ENCODE data around the gene IDH3B. TPM values are rescaled to one million over a fixed set of nuclear protein-coding genes. Genes with fewer than 3 reads are reported as not detected.

IDH3B gene
- total RNA-seq, 1 experiment from 2014 or later: 146 TPM

DNA sequence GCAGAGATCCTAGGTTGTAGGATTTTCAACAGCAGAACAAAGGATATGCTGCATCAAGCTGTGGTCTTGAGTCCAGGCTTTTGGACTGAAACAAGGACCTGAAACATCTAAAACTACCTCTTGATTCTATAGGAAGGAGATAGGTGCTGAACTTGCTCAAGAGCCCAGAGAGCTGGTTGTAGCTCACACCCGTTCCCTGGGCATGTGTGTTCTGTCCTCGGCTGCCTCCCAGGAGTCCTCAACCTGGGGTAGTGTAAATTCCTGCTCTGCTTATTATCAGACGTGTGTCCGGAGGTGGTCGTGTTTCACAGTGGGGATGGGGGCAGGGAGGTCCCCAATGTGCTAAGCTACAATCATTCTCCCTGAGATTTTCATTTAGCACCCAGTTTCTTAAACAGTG is 6.8 kb downstream of the IDH3B start:
- no peak for DNase-seq (ENCODE audit: low spot score)

DNA sequence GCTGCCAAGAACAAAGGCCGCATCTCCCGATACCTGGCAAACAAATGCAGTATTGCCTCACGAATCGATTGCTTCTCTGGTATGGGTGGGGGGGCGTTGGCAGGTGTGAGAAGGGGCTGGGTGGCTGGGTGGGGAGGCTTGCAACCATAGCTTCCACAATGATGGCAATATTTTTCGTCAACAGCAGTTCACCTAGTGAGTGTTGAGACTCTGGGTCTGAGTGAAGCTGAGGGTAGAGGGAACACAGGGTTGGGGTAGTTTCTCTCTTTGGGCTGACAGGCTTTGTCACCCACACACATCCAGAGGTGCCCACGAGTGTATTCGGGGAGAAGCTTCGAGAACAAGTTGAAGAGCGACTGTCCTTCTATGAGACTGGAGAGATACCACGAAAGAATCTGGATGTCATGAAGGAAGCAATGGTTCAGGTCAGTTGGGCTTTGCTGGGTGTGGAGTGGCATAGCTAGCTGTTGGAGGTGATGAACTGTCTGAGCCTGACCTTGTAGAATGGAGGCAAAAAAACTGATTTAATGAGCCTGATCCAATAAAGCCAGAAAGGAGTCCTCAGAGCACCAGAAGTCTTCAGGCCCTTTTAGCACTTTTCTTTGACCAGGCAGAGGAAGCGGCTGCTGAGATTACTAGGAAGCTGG is 7.4 kb downstream of the IDH3B start:
- no peak for DNase-seq (ENCODE audit: low spot score)

DNA sequence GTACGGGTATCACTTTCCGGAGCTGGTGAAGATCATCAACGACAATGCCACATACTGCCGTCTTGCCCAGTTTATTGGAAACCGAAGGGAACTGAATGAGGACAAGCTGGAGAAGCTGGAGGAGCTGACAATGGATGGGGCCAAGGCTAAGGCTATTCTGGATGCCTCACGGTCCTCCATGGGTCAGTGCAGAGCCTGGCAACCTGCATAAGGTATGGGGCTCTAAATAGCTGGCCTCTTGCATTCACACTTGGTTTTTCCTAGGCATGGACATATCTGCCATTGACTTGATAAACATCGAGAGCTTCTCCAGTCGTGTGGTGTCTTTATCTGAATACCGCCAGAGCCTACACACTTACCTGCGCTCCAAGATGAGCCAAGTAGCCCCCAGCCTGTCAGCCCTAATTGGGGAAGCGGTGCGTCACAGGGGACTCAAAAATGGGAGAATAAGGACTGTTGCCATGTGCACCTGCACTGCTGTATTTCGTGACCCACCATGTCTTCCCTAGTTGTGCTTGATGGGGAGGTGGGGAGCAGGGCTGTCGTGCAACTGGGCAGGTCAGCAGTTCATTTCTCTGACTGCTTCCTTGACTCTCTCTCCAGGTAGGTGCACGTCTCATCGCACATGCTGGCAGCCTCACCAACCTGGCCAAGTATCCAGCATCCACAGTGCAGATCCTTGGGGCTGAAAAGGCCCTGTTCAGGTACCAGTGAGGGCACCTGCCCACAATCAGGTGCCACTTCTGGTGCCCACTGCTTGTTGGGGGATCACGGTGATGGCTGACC is 8.5 kb downstream of the IDH3B start:
- no peak for DNase-seq (ENCODE audit: low spot score)

DNA sequence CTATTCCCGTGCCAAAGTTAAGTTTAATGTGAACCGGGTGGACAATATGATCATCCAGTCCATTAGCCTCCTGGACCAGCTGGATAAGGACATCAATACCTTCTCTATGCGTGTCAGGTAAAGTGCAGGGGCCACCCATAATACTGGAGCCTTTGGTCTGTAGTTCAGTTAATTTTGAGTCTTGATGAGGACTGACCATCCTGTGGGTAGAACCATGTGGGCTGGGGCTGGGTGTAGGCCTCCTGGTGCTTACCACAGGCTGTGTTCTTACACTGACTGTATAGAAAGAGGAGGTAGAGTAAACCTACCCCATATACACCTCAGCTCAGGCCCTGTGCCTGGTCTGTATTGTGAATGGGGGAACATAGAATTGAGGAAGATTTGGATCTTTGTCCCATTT is 9.2 kb downstream of the IDH3B start:
- no peak for DNase-seq (ENCODE audit: low spot score)

- no peak for DNase-seq (ENCODE audit: low spot score)
Measured at GRCh38 chr20:2654384-2654822, 9.6 kb downstream of the IDH3B start.

- no peak for DNase-seq (ENCODE audit: low spot score)
Measured at GRCh38 chr20:2653556-2654383, 10.2 kb downstream of the IDH3B start.

GRCh38 chr20:2652724-2653555 is 11.1 kb downstream of the IDH3B start:
- DNase-seq (ENCODE audit: low spot score): peak; percentile 18

- peak; percentile 90 for DNase-seq (ENCODE audit: low spot score)
Measured at GRCh38 chr20:2651772-2652723, 12.0 kb downstream of the IDH3B start, which contains the start of gene NOP56. TSS of gene NOP56 (plus strand) at chr20:2652632. CDS start at chr20:2652661, 29 bp downstream.

DNA sequence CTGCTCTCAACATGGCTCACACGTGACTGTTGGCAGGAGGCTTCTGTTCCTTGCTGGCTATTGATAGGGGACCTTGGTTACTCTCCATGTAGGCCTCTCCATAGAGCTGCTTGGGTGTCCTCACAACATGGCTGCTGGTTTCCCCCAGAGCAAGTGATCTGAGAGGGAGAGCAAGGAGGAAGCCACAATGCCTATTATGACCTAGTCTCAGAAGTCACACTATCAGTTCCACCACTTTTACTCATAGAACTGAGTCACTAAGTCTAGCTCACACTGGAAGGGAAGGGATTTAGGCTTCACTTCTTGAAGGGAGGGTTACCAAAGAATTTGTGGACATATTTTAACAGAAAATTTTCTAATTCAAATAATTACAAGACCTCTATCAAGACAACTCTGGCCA is 20.3 kb downstream of the IDH3B start:
- no peak for DNase-seq (ENCODE audit: low spot score)

- DNase-seq (ENCODE audit: low spot score): no peak
Measured at GRCh38 chr20:2640899-2641298, 23.1 kb downstream of the IDH3B start.

GRCh38 chr20:2640260-2640659 is 23.8 kb downstream of the IDH3B start:
- DNase-seq (ENCODE audit: low spot score): no peak

DNA sequence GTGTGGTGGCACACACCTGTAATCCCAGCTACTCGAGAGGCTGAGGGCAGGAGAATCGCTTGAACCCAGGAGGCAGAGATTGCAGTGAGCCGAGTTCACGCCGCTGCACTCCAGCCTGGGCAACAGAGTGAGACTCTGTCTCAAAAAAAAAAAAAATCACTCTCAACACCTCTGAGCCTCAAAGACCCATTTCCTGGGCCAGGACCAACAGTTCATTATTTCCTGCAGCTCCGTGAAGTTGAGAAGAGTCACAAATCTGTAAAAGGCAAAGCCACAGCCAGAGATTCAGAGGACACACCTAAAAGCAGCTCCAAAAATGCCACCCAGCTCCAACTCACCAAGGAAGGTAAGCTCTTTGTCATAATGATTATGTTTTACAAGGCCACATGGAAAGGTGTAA is 26.8 kb downstream of the IDH3B start:
- DNase-seq (ENCODE audit: low spot score): no peak

DNA sequence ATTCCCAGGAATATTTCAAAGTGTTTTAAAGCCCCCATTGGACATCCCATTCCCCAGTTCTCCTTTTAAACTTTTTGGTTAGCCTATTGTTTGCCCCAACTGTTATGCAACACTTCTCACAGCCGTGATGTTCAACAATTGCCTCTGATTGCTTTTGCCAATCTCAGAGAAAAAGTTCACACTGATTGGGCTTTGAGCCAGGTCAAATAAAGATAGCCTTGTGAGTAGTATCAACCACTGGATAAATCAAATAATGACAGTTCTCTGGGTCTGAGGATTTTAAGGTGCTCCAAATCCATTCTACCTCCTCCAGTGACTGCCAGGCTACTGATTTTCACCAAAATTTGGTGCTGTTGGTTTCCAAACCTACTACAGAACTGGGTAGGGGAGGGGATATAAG is 30.6 kb downstream of the IDH3B start:
- no peak for DNase-seq (ENCODE audit: low spot score)

DNA sequence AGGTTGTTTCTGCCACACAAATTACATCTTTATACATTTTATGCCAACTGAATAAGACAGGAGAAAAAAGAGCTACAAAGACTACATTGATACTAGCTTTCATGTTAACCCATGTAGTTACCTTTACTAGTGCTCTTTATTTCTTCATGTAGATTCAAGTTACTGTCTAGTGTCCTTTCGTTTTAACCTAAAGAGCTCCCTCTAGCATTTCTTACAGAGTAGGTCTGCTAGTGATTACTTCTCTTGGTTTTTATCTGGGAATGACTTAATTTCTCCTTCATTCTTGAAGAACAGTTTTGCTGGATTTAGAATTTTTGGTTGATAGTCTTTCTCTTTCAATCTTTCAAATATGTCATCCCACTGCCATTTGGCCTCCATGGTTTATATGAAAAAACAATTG is 32.8 kb downstream of the IDH3B start:
- DNase-seq (ENCODE audit: low spot score): peak; percentile 29

DNA sequence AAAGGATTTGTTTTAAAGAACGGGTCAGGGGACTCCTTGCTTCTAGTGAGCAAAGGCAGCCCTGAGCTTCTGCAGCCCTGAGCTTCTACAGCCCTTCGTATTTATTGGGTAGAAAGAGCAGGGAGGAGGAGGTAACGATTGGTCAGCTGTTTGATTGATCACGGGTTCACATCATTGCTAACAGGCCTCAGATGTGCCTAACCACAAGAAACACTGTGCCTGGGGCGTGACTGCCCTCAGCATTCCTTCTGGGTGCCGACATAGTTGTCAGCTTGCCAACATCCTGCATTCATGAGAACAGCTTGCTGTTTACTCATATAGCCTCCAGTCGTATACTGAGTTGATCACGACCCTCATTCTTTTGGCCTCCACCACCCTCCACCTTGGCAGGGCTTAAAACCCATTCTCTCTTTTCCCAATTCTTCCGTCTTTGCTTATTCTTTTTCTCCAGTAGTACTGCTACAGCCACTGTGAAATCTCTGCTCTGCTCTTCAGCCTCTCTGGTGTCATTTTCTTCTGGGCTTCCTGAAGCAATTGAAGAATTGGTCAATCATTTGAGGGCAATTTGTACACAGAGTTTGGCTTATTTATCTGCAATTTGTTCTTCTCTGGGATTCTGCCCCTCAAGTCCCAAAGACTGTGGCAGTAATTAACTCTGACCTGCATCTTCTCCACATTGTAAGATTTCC is 37.0 kb downstream of the IDH3B start:
- DNase-seq (ENCODE audit: low spot score): peak; percentile 40

DNA sequence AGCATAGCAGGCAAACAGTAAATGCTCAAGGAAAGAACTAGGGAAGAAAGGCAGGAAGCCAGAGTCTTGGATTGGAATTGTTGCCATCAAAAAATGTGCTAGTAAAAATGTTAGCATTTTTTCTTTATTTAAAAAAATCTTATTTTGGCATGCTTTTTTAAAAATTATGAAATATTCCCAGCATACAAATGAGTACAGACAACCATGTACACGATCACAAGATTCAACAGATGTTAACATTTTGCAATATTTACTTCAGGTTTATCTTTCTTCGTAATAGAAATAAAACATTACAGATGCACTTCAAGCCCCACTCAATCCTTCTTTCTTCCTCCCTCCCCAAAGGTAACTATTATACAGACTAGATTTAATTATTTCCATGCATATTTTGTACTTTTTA is 39.0 kb downstream of the IDH3B start:
- no peak for DNase-seq (ENCODE audit: low spot score)

GRCh38 chr20:2624190-2624589 is 39.8 kb downstream of the IDH3B start:
- no peak for DNase-seq (ENCODE audit: low spot score)

DNA sequence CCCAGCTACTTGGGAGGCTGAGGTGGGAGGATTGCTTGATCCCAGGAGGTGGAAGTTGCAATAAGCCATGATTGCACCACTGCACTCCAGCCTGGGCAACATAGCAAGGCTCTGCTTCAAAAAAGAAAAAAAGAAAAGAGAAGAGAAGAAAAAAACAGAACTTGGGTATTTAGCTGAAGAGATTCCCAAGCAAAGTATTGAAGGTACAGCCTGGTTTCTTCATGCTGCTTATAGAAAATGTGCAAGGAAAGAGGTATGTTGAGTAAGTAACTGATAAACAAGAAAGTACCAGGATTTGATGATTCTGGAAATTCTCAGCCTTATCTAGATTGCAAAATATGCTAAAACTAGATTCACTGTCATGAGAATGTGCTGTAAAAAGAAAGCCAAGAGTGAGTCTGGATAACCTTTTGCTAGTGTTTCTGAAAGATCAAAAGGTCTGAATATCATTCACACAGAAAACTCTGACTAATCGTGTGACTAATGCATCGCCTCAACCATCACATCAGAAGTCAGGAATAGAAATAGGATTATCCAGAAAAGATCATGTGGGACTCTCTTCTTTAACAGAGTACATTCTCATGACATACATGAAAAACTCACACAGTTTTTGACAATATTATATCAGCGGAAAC is 43.9 kb downstream of the IDH3B start:
- DNase-seq (ENCODE audit: low spot score): no peak

DNA sequence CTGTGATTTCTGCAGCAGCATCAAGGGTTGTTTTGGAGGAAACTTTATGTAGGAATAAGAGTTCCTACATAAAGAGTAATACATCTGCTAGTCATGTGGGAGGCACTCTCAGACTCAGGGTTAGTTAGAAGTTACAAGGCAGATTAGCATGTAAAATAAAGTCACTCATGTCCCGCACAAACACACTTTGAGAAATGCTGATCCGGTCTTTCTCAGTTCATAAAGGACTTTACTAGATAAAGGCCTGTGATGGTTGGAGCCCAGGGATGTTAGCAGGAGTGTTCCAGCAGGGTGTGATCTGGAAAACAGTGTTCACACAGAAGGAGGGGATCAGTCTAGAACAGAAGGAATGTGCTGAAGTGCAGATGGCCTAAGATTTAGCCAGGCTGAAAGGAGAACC is 44.7 kb downstream of the IDH3B start:
- DNase-seq (ENCODE audit: low spot score): no peak
